A549 (cell line): Measurements from ENCODE around the gene PID1. TPM values are rescaled to one million over a fixed set of nuclear protein-coding genes. Genes with fewer than 3 reads are reported as not detected.

Source experiments
- ATAC-seq, 2 experiments: fragments of 200-7000 bp in 1 of 2; fragments of >200 bp in 1 of 2; cut with Nextera tagmentation in 1 of 2; cut with Tn5 transposase in 1 of 2; 3 replicates each; pipeline versions ENCODE4 v1.8.0 to v1.9.1; 2018 to 2020; ENCODE audit warnings: mild to moderate bottlenecking in 1 of 2, moderate library complexity in 1 of 2
- CTCF ChIA-PET: fragments of 300-600 bp; sonication (Branson Sonifier 250); formaldehyde crosslinking; extraction: SDS; loops from one replicate; lab custom pipeline; 2021; ENCODE audit warnings: antibody characterized with exemption, inconsistent platforms; lab: Yijun Ruan, JAX
- POLR2A ChIA-PET: fragments of 350-600 bp; formaldehyde crosslinking; extraction: SDS; loops from one replicate; lab custom pipeline; 2021; ENCODE audit warnings: antibody characterized with exemption, inconsistent platforms; lab: Yijun Ruan, JAX
- DNase-seq, 2 experiments: peaks; one replicate each; pipeline versions ENCODE4 v3.0.0 to v3.0.0-alpha.2; 2011 to 2016; ENCODE audit warnings: low read depth in 1 of 2, low spot score in 1 of 2
- FAIRE-seq: peaks from 2 replicates; lab custom pipeline; 2011; peaks lifted over from hg19 to GRCh38; lab: Jason Lieb, UNC
- H3K27ac ChIP-seq, 2 experiments: fragments of >200 bp; sonication (Bioruptor Twin); formaldehyde crosslinking; 3 replicates each; pipeline ENCODE4 v1.5.1; 2016 to 2017
- H3K4me1 ChIP-seq: fragments of >200 bp; sonication (Bioruptor Twin); formaldehyde crosslinking; 3 replicates; pipeline ENCODE4 v1.6.1; 2016
- H3K4me2 ChIP-seq: fragments of >200 bp; sonication (Bioruptor Twin); formaldehyde crosslinking; 3 replicates; pipeline ENCODE4 v1.6.1; 2016
- H3K4me3 ChIP-seq: fragments of >200 bp; sonication (Bioruptor Twin); formaldehyde crosslinking; 3 replicates; pipeline ENCODE4 v1.5.1; 2016
- H3K9me3 ChIP-seq: fragments of >200 bp; sonication (Bioruptor Twin); formaldehyde crosslinking; 3 replicates; pipeline ENCODE4 v1.6.1; 2016
- EP300 ChIP-seq, 2 experiments: fragments of >200 bp; sonication (Bioruptor Twin); formaldehyde crosslinking; IDR thresholded peaks; 2 replicates in 1 of 2; 3 replicates in 1 of 2; pipeline ENCODE4 v1.6.1; 2016 to 2017
- ESRRA ChIP-seq: fragments of 150-350 bp; IDR thresholded peaks from 2 replicates; pipeline ENCODE4 v1.6.1; 2014; ENCODE audit warnings: mild to moderate bottlenecking, low read length, borderline replicate concordance
- FOSL2 ChIP-seq, 2 experiments: fragments of 450-650 bp in 1 of 2; fragments of >200 bp in 1 of 2; sonication (Bioruptor Twin) in 1 of 2; formaldehyde crosslinking; IDR thresholded peaks; 2 replicates each; pipeline versions ENCODE4 v1.5.0 to v1.6.1; 2016 to 2020; ENCODE audit warnings: mild to moderate bottlenecking in 1 of 2, moderate library complexity in 1 of 2
- GATA3 ChIP-seq: IDR thresholded peaks from 2 replicates; pipeline ENCODE4 v1.6.1; 2012; ENCODE audit warnings: borderline replicate concordance
- HDAC2 ChIP-seq: fragments of 200-600 bp; sonication (generic); IDR thresholded peaks from 2 replicates; pipeline ENCODE4 v1.6.1; 2016
- MAFK ChIP-seq: fragments of 450-650 bp; IDR thresholded peaks from 2 replicates; pipeline ENCODE4 v1.6.1; 2014; ENCODE audit not compliant: partially characterized antibody
- MAX ChIP-seq: IDR thresholded peaks from 2 replicates; pipeline ENCODE4 v1.6.1; 2012
- MYC ChIP-seq: IDR thresholded peaks from 2 replicates; pipeline ENCODE4 v1.6.1; 2012; ENCODE audit warnings: mild to moderate bottlenecking, inconsistent platforms, low read length, improper control_type of control experiment, borderline replicate concordance
- NR3C1 ChIP-seq: fragments of >200 bp; sonication (Bioruptor Twin); formaldehyde crosslinking; IDR thresholded peaks from 3 replicates; pipeline ENCODE4 v1.6.1; 2017
- PHF8 ChIP-seq: fragments of 200-600 bp; sonication (generic); IDR thresholded peaks from 2 replicates; pipeline ENCODE4 v1.6.1; 2016; ENCODE audit warnings: low read depth, mild to moderate bottlenecking, antibody characterized with exemption, moderate library complexity, borderline replicate concordance
- POLR2A ChIP-seq: IDR thresholded peaks from 2 replicates; pipeline ENCODE4 v1.6.1; 2012; ENCODE audit warnings: mild to moderate bottlenecking, low read length
- RCOR1 ChIP-seq: fragments of 150-350 bp; IDR thresholded peaks from 2 replicates; pipeline ENCODE4 v1.6.1; 2014; ENCODE audit warnings: antibody characterized with exemption, low read length, low read depth
- RNF2 ChIP-seq: fragments of 200-600 bp; sonication (generic); IDR thresholded peaks from 2 replicates; pipeline ENCODE4 v1.6.1; 2016; ENCODE audit warnings: low read depth, mild to moderate bottlenecking, antibody characterized with exemption, moderate library complexity, borderline replicate concordance
- TFCP2L1 ChIP-seq: fragments of 250-450 bp; sonication (Bioruptor Pico); IDR thresholded peaks from 2 replicates; pipeline ENCODE4 v1.5.0; 2021; ENCODE audit warnings: mild to moderate bottlenecking
- USF2 ChIP-seq: fragments of 450-650 bp; IDR thresholded peaks from 2 replicates; pipeline ENCODE4 v1.6.1; 2014; ENCODE audit warnings: antibody characterized with exemption
- WGBS: methylation state at CpG from one replicate; pipeline ENCODE4 v1.1.6; 2017; ENCODE audit errors: missing lambda C conversion rate; 5-methylcytosine and 5-hydroxymethylcytosine counted together
- polyA plus RNA-seq, 4 experiments: library from polyadenylated mRNA; depleted of rRNA in 3 of 4; stranded (reverse); fragments of >200 nt; fragmentation: RNase III in 1 of 4; extraction: RNeasy Plus Mini Kit Qiagen cat#74134 plus additional on column Dnase treatment in 1 of 4; gene quantifications; 2 replicates in 3 of 4; 3 replicates in 1 of 4; pipeline ENCODE4 v1.2.3, GENCODE V29; 2011 to 2017
- TF ChIP-seq, protein P1 (sequence below): fragments of 150-350 bp; IDR thresholded peaks from 2 replicates; pipeline ENCODE4 v1.6.1; 2014; ENCODE audit warnings: low read depth, mild to moderate bottlenecking, low read length
- TF ChIP-seq, protein P2 (sequence below): fragments of 250-450 bp; sonication (Bioruptor Pico); IDR thresholded peaks from 2 replicates; pipeline ENCODE4 v1.5.0; 2020; ENCODE audit warnings: low read depth, mild to moderate bottlenecking, moderate library complexity

PID1 gene
- polyA plus RNA-seq, 2 of the 4 experiments (the other 2 are of a cell fraction), result 0.75 to 2.7 TPM

DNA sequence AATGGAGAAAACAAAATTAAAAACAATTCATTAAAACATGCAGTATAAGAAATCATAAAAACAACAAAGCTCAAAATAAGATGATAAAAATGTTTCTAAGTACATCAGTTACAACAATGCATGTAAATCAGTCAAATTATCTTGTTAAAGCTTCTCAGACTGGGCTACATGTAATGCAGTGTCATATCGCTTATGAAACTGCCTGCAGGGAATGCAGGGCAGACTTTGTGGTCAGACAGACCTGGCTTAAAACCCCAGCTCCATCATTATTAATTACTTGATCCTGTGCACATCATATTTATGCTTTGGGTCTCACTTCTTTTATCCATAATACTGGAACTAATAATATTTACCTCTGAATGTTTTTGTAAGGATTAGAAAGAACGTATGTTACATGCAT lies 74.6 kb downstream of the PID1 start:
- Histone ChIP-seq H3K9me3 (no peaks in the 10 kb centered on the region), H3K27ac (no peak overlapping the region), H3K4me3 (no peak overlapping the region)
- ATAC-seq, result no peak
- WGBS, result 24% methylated on average over 2 of the region's 2 CpGs
- TF ChIP-seq RNF2, result no peak
- TF ChIP-seq PHF8, result no peak
- TF ChIP-seq NR3C1, result no peak
- no peak for TF ChIP-seq EP300 (IDR thresholded peaks at IDR 0.05)
- TF ChIP-seq POLR2A, result no peak
- no peak for TF ChIP-seq FOSL2 (IDR thresholded peaks at IDR 0.05)
- TF ChIP-seq FOSL2 (CRISPR knock-in tag; IDR thresholded peaks at IDR 0.05), result no peak
- no peak for TF ChIP-seq MYC
- TF ChIP-seq, protein P1, sequence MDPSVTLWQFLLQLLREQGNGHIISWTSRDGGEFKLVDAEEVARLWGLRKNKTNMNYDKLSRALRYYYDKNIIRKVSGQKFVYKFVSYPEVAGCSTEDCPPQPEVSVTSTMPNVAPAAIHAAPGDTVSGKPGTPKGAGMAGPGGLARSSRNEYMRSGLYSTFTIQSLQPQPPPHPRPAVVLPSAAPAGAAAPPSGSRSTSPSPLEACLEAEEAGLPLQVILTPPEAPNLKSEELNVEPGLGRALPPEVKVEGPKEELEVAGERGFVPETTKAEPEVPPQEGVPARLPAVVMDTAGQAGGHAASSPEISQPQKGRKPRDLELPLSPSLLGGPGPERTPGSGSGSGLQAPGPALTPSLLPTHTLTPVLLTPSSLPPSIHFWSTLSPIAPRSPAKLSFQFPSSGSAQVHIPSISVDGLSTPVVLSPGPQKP, result no peak
- TF ChIP-seq ESRRA, result no peak
- TF ChIP-seq RCOR1, result no peak
- TF ChIP-seq, protein P2, sequence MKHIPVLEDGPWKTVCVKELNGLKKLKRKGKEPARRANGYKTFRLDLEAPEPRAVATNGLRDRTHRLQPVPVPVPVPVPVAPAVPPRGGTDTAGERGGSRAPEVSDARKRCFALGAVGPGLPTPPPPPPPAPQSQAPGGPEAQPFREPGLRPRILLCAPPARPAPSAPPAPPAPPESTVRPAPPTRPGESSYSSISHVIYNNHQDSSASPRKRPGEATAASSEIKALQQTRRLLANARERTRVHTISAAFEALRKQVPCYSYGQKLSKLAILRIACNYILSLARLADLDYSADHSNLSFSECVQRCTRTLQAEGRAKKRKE (CRISPR knock-in tag), result no peak
- TF ChIP-seq MAX, result no peak
- no peak for TF ChIP-seq TFCP2L1 (CRISPR knock-in tag)
- TF ChIP-seq HDAC2, result no peak
- TF ChIP-seq USF2, result no peak
- TF ChIP-seq, all 56 proteins: peak for 0
- DNase-seq (no peak), FAIRE-seq (no peak)
- Histone ChIP-seq H3K4me1 (no peaks in the 10 kb centered on the region), H3K4me2 (no peak overlapping the region)
- ChIA-PET CTCF (interaction anchor here (0.5 kb wide), 1 partner anchor 283 kb away, joined by 4 read pairs; no protein-coding TSS in a partner anchor), POLR2A (no interaction called here)

GRCh38 chr2:229195346-229195947 lies 75.6 kb downstream of the PID1 start:
- no peak for ATAC-seq
- no peak overlapping the region for H3K27ac ChIP-seq
- H3K4me2 ChIP-seq, result no peak overlapping the region
- WGBS, result 27% methylated on average over 1 of the region's 1 CpG
- no peak overlapping the region for H3K4me3 ChIP-seq
- H3K4me1 ChIP-seq, result no peaks in the 10 kb centered on the region
- no peak for FAIRE-seq
- TF ChIP-seq, protein P1, result no peak
- no peak for TF ChIP-seq MAFK
- CTCF ChIA-PET, result no interaction called here
- no peak for DNase-seq
- POLR2A ChIA-PET, result no interaction called here
- no peaks in the 10 kb centered on the region for H3K9me3 ChIP-seq

DNA sequence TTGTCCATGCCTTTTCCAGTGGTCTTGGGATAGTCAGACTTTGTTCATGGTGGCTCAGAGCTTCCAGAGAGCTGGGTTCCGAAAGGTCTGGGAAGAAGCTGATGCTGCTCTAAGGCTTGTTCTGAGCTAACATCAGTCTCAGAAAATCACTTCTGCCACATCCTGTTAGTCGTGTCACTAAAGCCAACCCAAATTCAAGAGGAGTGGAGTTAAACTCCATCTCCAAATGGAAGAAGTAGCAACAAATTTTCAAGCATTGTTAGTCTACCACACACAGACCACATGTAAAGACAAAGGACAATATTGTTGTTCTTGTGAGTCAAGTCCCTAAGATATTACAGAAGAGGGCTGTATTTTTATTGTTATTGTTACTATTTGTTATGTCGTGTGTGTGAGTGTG lies 77.8 kb downstream of the PID1 start:
- Histone ChIP-seq H3K4me2 (no peak overlapping the region), H3K27ac (no peak overlapping the region), H3K4me3 (no peak overlapping the region), H3K9me3 (no peaks in the 10 kb centered on the region), H3K4me1 (no peaks in the 10 kb centered on the region)
- ATAC-seq, result no peak
- WGBS, result 23% methylated on average over 3 of the region's 3 CpGs
- ChIA-PET POLR2A (no interaction called here), CTCF (no interaction called here)
- no peak for TF ChIP-seq NR3C1
- TF ChIP-seq GATA3, result no peak
- DNase-seq, result no peak
- no peak for FAIRE-seq
